Retina (tissue), 1 donor: ENCODE results near the gene TOM1.
"Not testable (repeated sequence)": the region's sequence is repeated elsewhere in the genome, so short reads cannot be mapped to it uniquely, and the experiment has no call there.

Source experiments
- DNase-seq: peaks from one replicate; pipeline ENCODE4 v3.0.0-alpha.2; 2016

The TOM1 gene

GRCh38 chr22:35348026-35348590 is 48.4 kb downstream of the TOM1 start:
- DNase-seq = no peak

- no peak for DNase-seq
Measured at GRCh38 chr22:35348703-35349102, 49.0 kb downstream of the TOM1 start.

GRCh38 chr22:35349368-35349703 is 49.6 kb downstream of the TOM1 start:
- DNase-seq = no peak

- peak; percentile 11 for DNase-seq
Measured at GRCh38 chr22:35349704-35350538, 50.2 kb downstream of the TOM1 start.

DNA sequence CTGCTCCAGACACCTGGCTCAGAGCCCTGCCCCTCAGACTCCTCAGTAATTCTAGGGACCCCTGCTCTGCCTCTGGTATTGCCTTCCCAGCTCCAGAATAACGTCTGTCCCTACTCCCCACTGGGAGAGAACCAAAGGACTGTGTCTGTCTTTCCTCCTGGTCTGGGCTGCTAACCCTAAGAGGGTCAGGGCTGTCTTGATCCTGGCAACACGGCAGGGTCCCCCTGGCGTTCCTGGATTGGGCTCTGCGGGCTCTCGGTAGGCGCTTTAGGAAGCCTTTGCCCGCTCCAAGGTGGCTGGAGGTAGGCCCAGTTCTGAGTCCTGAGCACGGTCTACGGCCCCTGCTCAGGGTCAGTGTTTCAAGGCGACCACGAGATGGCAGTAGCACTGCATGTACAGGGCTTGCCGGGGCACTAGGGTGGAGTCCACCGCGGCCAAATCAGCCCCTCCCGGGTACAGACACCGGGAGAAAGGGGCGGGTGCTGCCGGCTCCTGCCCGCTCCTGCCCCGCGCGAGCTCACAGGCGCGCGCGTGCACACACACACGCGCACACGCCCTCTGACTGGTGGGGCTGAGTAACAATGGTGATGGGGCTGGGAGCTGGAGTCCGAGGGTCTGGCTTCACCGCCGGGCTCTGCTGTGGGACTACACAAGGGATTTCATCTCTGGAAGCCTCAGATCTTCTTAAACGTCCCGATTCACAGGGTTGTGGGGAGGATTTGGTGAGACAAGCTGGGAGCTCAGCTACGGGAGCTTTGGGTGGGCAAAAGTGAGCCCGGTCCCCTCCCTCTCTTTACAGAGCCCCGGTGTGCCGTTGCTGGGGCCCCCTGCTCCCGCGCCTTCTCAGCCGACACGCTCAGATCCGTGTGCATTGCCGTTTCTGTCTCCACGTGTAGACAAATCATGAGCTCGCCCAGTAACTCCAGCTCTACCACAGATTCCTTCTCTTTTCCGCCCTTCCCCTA is 51.1 kb downstream of the TOM1 start:
- DNase-seq = peak; percentile 94

- peak; percentile 20 for DNase-seq
Measured at GRCh38 chr22:35352214-35353111, 52.8 kb downstream of the TOM1 start.

- no peak for DNase-seq
Measured at GRCh38 chr22:35353318-35353717, 53.6 kb downstream of the TOM1 start.

DNA sequence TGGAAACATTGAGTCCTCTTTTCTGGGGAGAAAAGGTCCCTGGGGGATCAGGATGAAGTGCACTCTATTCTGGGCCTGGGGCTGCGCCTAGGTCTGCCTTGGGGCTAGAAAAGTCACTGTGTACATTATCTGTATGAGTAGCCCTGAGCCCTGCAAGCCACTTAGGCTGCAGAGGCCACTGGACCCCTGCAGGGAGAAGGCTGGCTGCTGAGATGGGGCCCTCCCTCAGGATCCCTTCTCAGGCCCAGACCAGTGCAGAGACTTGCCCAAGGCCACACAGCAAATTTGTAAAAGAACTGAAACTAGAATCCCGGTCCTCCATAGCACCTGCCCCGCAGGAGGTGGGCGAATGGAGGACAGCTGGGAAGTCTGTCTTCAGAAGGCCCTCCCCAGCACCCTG is 54.4 kb downstream of the TOM1 start:
- DNase-seq = no peak

DNA sequence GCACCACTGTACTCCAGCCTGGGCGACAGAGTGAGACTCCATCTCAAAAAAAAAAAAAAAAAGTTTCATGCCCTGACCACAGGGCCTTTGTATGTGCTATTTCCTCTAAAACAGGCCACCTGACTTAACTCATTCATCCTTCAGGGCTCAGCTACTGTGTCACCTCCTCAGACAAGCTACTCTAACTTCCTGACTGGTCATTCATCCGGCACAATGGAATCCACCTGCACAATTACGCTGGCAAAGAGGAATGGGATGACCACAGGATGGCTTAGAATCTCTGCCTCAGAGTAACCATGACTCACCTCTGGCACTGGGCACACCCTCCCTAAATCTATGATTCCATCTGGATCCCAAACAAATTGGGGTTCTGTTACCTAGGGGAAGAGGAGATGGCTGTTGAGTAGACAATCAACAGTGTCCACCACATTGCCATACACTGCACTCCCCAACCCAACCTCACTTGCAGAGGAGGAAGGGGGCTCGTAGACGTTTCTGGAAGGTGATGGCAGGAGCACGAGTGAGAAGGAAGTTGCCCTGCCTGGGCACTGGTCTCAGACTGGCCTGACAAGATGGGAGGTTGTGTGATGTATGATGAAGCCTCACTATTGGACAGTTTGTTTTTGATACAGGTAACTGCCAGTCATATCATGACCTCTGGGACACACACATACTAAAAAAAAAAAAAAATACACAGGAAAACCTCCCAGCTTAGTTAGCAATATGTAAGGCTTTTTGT is 58.4 kb downstream of the TOM1 start:
- no peak for DNase-seq

DNA sequence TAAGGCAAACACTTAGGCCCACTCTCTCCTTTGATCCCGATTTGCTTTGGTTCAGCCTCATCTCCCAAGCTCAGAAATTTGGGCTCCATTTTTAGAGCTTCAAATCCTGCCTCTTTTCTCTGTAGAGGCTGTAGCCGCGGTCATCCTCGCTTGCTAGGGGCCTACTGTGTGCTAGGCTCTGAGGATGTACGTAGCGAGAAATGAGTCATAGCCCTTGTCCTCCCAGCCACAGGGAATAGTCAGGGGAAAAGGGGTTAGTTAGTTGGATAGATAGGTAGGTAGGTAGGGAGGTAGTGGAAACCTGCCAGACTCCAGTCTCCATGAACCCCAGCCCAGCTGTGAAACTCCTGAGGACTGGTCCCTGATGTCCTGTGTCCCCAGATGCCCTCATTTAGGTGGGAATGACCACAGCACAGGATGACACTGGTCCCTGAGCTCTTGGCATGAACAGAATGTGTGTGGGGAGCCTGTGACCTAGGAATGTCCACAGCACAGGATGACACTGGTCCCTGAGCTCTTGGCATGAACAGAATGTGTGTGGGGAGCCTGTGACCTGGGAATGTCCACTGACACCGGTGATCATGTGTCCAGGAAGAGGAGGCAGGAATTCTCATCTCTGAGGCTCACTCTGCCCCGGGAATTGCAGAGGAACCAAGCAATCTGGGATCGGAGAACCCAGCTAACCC is 59.8 kb downstream of the TOM1 start:
- DNase-seq = no peak

- DNase-seq = no peak
Measured at GRCh38 chr22:35361001-35361558, 61.4 kb downstream of the TOM1 start.

DNA sequence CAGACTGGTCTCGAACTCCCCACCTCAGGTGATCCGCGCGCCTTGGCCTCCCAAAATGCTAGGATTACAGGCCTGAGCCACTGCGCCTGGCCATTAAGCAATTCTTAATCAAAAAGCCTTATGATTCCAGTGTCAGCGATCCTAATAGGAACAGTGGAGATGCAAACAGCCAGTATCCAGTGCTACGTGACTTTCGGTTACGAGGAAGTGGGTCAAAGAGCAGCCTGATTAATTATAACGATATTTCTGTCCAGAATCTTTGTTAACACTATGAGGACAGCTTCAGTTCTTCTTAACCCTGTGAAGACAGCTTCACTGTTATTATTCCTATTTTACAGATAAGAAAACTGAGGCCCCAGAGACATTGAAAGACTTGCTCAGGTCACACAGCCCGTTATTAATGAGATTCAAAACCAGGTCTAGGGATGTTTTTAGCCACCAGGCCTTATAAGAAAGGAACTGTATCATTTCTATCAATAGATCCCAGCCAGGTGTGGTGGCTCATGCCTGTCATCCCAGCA is 63.9 kb downstream of the TOM1 start:
- DNase-seq = no peak

- DNase-seq = not testable (repeated sequence)
Measured at GRCh38 chr22:35364230-35364629, 64.5 kb downstream of the TOM1 start.

- DNase-seq = no peak
Measured at GRCh38 chr22:35367331-35367886, 67.7 kb downstream of the TOM1 start.

- no peak for DNase-seq
Measured at GRCh38 chr22:35368386-35368785, 68.7 kb downstream of the TOM1 start.

GRCh38 chr22:35369996-35370395 is 70.3 kb downstream of the TOM1 start:
- DNase-seq = no peak

DNA sequence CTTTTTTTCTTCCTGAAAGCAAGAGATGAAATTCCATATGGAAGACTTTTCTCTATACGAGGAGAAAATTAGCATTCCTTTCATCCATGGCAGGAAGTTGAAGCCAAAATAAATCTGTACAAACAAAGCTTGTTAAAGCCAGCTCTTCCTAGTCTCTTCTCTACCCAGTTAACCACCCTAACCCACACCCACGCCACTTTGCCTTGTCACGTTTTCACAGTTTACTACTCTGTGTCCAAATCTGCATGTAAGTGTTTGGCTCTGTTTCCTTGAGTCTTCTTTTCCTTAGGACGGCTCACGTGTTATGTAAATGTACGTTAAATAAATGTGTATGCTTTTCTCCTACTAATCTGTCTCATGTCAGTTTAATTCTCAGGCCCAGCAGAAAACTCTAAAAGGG is 74.1 kb downstream of the TOM1 start:
- no peak for DNase-seq

DNA sequence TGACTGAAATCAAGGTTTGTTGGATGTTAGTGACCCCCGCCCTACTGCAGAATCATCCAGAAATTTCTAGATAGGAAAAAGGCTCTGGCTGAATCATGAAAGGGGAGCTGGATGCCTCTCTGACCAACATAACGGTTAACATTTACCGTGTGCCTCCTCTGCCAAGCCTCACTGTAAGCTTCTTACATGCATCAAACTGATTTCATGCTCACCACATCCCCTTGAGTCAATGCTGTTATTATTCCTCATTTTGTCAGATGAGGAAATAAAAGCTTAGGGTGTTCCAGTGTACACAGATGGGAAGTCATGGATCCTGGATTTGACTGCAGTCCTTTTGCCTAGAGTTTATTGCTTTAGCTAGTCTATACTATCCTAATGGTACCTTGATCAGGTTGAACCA is 75.3 kb downstream of the TOM1 start:
- DNase-seq = no peak

GRCh38 chr22:35375526-35375925 is 75.8 kb downstream of the TOM1 start:
- DNase-seq = no peak
